GM12878 (cell line): ENCODE results near the gene SNW1. TPM values are rescaled to one million over a fixed set of nuclear protein-coding genes. Genes with fewer than 3 reads are reported as not detected.

ENCODE experiments used
- BACH1 ChIP-seq: fragments of 450-650 bp; IDR thresholded peaks from 2 replicates; pipeline ENCODE4 v1.6.1; 2017; ENCODE audit warnings: mild to moderate bottlenecking, borderline replicate concordance
- BHLHE40 ChIP-seq, 2 experiments: fragments of 450-650 bp in 1 of 2; IDR thresholded peaks; 2 replicates each; pipeline ENCODE4 v1.6.1; 2011 to 2017; ENCODE audit warnings: low read depth in 2 of 2, borderline replicate concordance in 1 of 2, improper control_type of control experiment in 1 of 2, low read length in 1 of 2, mild to moderate bottlenecking in 1 of 2
- BRCA1 ChIP-seq: IDR thresholded peaks from 2 replicates; pipeline ENCODE4 v1.6.1; 2011; ENCODE audit warnings: low read depth, low read length, improper control_type of control experiment
- CBFB ChIP-seq: IDR thresholded peaks from 2 replicates; pipeline ENCODE4 v1.6.1; 2016; ENCODE audit warnings: antibody characterized with exemption, low read depth
- CEBPZ ChIP-seq: fragments of 150-350 bp; IDR thresholded peaks from 2 replicates; pipeline ENCODE4 v1.6.1; 2016; ENCODE audit warnings: low read depth, low read length
- CHD1 ChIP-seq: IDR thresholded peaks from 2 replicates; pipeline ENCODE4 v1.6.1; 2012; ENCODE audit warnings: low read depth, low read length, improper control_type of control experiment
- CREB1 ChIP-seq: IDR thresholded peaks from 2 replicates; pipeline ENCODE4 v1.6.1; 2012; ENCODE audit warnings: low read depth, mild to moderate bottlenecking, inconsistent platforms
- EP300 ChIP-seq, 2 experiments: fragments of 150-350 bp in 1 of 2; IDR thresholded peaks; 2 replicates each; pipeline ENCODE4 v1.6.1; 2011 to 2012; ENCODE audit warnings: low read depth in 2 of 2, low read length in 2 of 2, borderline replicate concordance in 1 of 2, improper control_type of control experiment in 1 of 2, inconsistent platforms in 1 of 2; ENCODE audit not compliant: control insufficient read depth in 1 of 2
- HSF1 ChIP-seq: fragments of 150-350 bp; IDR thresholded peaks from 2 replicates; pipeline ENCODE4 v1.6.1; 2014; ENCODE audit warnings: mild to moderate bottlenecking, low read depth, low read length
- IRF4 ChIP-seq: IDR thresholded peaks from 2 replicates; pipeline ENCODE4 v1.6.1; 2011; ENCODE audit warnings: low read depth, low read length
- JUND ChIP-seq: IDR thresholded peaks from 2 replicates; pipeline ENCODE4 v1.6.1; 2012; ENCODE audit warnings: low read depth, mild to moderate bottlenecking, low read length, improper control_type of control experiment, moderate library complexity
- LARP7 ChIP-seq: fragments of 450-650 bp; IDR thresholded peaks from 2 replicates; pipeline ENCODE4 v1.6.1; 2017; ENCODE audit warnings: mild to moderate bottlenecking
- NFIC ChIP-seq: IDR thresholded peaks from 2 replicates; pipeline ENCODE4 v1.6.1; 2012; ENCODE audit warnings: low read depth, mild to moderate bottlenecking, inconsistent platforms, low read length, moderate library complexity
- NRF1 ChIP-seq: conservative IDR thresholded peaks from 2 replicates; pipeline ENCODE4 v1.6.1; 2011; ENCODE audit warnings: mild to moderate bottlenecking, low read depth, low read length, improper control_type of control experiment
- RUNX3 ChIP-seq: IDR thresholded peaks from 2 replicates; pipeline ENCODE4 v1.6.1; 2012; ENCODE audit warnings: low read length, inconsistent platforms
- SREBF2 ChIP-seq: IDR thresholded peaks from 2 replicates; pipeline ENCODE4 v1.6.1; 2012; ENCODE audit warnings: mild to moderate bottlenecking, low read length
- TAF1 ChIP-seq: IDR thresholded peaks from 2 replicates; pipeline ENCODE4 v1.6.1; 2011; ENCODE audit warnings: mild to moderate bottlenecking, low read depth, low read length, borderline replicate concordance
- ZBTB11 ChIP-seq: fragments of 450-650 bp; formaldehyde crosslinking; IDR thresholded peaks from 2 replicates; pipeline ENCODE4 v1.5.0; 2022; ENCODE audit warnings: mild to moderate bottlenecking, missing genetic modification characterization
- ZNF24 ChIP-seq: fragments of 450-650 bp; IDR thresholded peaks from 2 replicates; pipeline ENCODE4 v1.6.1; 2017; ENCODE audit warnings: antibody characterized with exemption, mild to moderate bottlenecking
- polyA plus RNA-seq, 11 experiments: library from polyadenylated mRNA; depleted of rRNA in 4 of 11; unstranded in 6 of 11; stranded (reverse) in 5 of 11; fragments of >200 nt; fragmentation: Nextera tagmentation in 4 of 11; fragmentation: Illumina TruSeq in 1 of 11; extraction: Ambion mirVana in 4 of 11; extraction: Trizol in 1 of 11; gene quantifications; 1 replicate in 1 of 11; 2 replicates in 10 of 11; pipeline versions ENCODE4 v1.2.1 to v1.2.3, GENCODE V29; 2011 to 2016; ENCODE audit warnings: inconsistent platforms in 2 of 11, missing spikeins in 2 of 11, low read depth in 1 of 11
- total RNA-seq, 4 experiments: library from RNA; depleted of rRNA in 3 of 4; stranded (reverse); fragments of >200 nt in 3 of 4; fragmentation: Illumina TruSeq in 1 of 4; extraction: Trizol in 1 of 4; gene quantifications; 2 replicates each; pipeline versions ENCODE4 v1.2.1 to v1.2.3, GENCODE V29; 2013 to 2021
- TF ChIP-seq, protein P1 (sequence below): IDR thresholded peaks from 2 replicates; pipeline ENCODE4 v1.6.1; 2011; ENCODE audit warnings: borderline replicate concordance, low read depth, mild to moderate bottlenecking, moderate library complexity, mixed read lengths, low read length; ENCODE audit not compliant: insufficient read depth; ENCODE audit errors: extremely low read length

Gene SNW1
- total and polyA plus RNA-seq, 10 of the 15 experiments (the other 5 are each of a cell fraction or from before 2014, with no cell fraction given), result 56.6 to 109 (median 75.7) TPM

DNA sequence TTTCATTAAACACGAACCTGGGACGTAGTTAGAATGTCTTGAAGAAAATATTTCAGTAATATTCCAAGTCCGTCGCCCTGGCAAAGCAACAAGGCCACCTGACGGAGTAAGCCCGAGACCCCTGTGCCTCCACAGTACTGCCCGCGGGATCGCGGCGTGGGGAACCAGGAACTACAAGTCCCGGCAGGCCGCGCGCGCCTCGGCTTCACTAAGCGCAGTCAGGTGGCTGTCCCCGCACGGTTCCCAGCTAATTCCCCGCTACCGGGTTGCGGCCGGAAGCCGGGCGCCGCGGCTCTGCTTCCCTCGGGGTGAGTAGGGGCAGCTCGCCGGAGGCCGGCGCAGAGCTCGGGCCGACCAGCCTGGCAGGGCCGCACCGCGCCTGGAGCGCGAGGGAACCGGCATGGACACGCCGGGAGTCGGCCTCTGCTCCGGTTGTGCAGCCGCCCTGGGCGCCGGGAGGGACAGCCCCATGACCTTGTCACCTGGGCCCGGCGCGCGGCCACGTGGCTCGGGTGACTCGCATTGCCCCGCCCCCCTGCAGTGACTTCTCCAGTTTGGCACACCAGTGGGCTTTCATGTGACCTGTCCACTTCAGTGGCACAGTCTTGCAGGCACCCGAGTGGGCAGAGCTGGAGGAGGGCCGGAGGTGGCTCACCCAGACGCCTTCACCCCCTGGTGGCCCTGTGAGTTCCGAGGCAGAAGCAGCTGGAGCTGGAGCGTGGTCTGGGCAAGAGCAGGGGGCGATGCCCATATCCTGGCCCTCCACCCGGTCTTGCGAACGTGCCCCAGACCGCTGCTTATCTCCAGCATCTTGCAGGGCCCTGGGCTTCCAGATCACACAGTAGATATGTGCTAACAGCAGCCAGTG is 39.1 kb upstream of the SNW1 start, which contains the start of gene ADCK1 (continued):
- TF ChIP-seq HSF1 (no peak), JUND (no peak), BRCA1 (no peak), ZNF24 (no peak), CHD1 (no peak), ZBTB11 (no peak), NRF1 (no peak), TAF1 (0 out of 2 replicates have a peak, but pooled peaks have one; percentile 57), CEBPZ (no peak), CBFB (no peak), LARP7 (peak; percentile 93), BHLHE40 (IDR thresholded peaks at IDR 0.05; ENCODE audit: borderline replicate concordance in 1 of 2, low read depth in 2 of 2, low read length in 1 of 2) (peak; percentile 43 to 89; a peak in 3 of 4 replicates), BACH1 (peak; percentile 59), EP300 (IDR thresholded peaks at IDR 0.05; ENCODE audit: borderline replicate concordance in 1 of 2, control insufficient read depth in 1 of 2, low read depth in 2 of 2, low read length in 2 of 2) (no peak), RUNX3 (peak; percentile 48; the same call in 1 of the 2 replicates), IRF4 (0 out of 2 replicates have a peak, but pooled peaks have one; percentile 27), CREB1 (0 out of 2 replicates have a peak, but pooled peaks have one; percentile 37), NFIC (no peak; the same call in 1 of the 2 replicates), SREBF2 (no peak)
- TF ChIP-seq, protein P1, sequence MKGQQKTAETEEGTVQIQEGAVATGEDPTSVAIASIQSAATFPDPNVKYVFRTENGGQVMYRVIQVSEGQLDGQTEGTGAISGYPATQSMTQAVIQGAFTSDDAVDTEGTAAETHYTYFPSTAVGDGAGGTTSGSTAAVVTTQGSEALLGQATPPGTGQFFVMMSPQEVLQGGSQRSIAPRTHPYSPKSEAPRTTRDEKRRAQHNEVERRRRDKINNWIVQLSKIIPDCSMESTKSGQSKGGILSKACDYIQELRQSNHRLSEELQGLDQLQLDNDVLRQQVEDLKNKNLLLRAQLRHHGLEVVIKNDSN, result peak; percentile 91
